Endothelial cell of umbilical vein (primary cell): Measurements from ENCODE around the gene GLTP. TPM values are rescaled to one million over a fixed set of nuclear protein-coding genes. Genes with fewer than 3 reads are reported as not detected.

Experiments
- BruUV-seq: library from RNA; stranded (reverse); fragments of 400-500 nt; replicated peaks from 2 replicates; lab custom pipeline; 2021; lab: Mats Ljungman, UMichigan
- CTCF ChIA-PET: fragments of 300-600, 350-600 bp; sonication (Branson Sonifier 250); formaldehyde crosslinking; loops from one replicate; lab custom pipeline; 2021; ENCODE audit warnings: antibody characterized with exemption, inconsistent platforms; lab: Charles Lee
- POLR2A ChIA-PET: fragments of 300-600, 350-600 bp; sonication (Branson Sonifier 250); formaldehyde crosslinking; loops from one replicate; lab custom pipeline; 2021; ENCODE audit warnings: antibody characterized with exemption, inconsistent platforms; lab: Charles Lee
- DNase-seq: peaks from one replicate; pipeline ENCODE4 v3.0.0-alpha.2; 2011; ENCODE audit warnings: low read depth, low spot score
- FAIRE-seq: peaks from 2 replicates; lab custom pipeline; 2011; peaks lifted over from hg19 to GRCh38; lab: Jason Lieb, UNC
- H2AFZ ChIP-seq: 2 replicates; pipeline ENCODE4 v1.6.0; 2012; ENCODE audit warnings: low read depth, low read length, control low read depth, inconsistent platforms
- H3K27ac ChIP-seq: 2 replicates; pipeline ENCODE4 v1.5.1; 2011; ENCODE audit warnings: low read depth, mild to moderate bottlenecking, control low read depth, low read length, moderate library complexity; ENCODE audit not compliant: insufficient read depth
- H3K27me3 ChIP-seq, 2 experiments: 2 replicates each; pipeline versions ENCODE4 v1.6.0 to v1.6.1; 2011; ENCODE audit warnings: low read length in 2 of 2, mixed read lengths in 1 of 2; ENCODE audit not compliant: control insufficient read depth in 2 of 2, insufficient read depth in 2 of 2
- H3K36me3 ChIP-seq, 2 experiments: 2 replicates in 1 of 2; 3 replicates in 1 of 2; pipeline ENCODE4 v1.5.1; 2011; ENCODE audit warnings: low read length in 2 of 2, mild to moderate bottlenecking in 1 of 2, moderate library complexity in 1 of 2; ENCODE audit not compliant: control insufficient read depth in 2 of 2, insufficient read depth in 2 of 2; ENCODE audit errors: extremely low read depth in 1 of 2
- H3K4me1 ChIP-seq: 3 replicates; pipeline ENCODE4 v1.5.1; 2011; ENCODE audit warnings: mild to moderate bottlenecking, low read length; ENCODE audit not compliant: control insufficient read depth, insufficient read depth; ENCODE audit errors: extremely low read depth
- H3K4me2 ChIP-seq: 2 replicates; pipeline ENCODE4 v1.6.1; 2011; ENCODE audit warnings: low read length, control low read depth, mixed read lengths; ENCODE audit not compliant: insufficient read depth
- H3K4me3 ChIP-seq, 3 experiments: fragments of 200-600 bp in 1 of 3; sonication (generic), shearing (Covaris generic) in 1 of 3; replicated peaks in 1 of 3; 2 replicates each; pipeline ENCODE4 v1.5.1; 2011 to 2016; ENCODE audit warnings: control low read depth in 3 of 3, low read length in 3 of 3, mild to moderate bottlenecking in 2 of 3, inconsistent platforms in 1 of 3, low read depth in 1 of 3, moderate library complexity in 1 of 3; ENCODE audit not compliant: insufficient read depth in 1 of 3
- H3K79me2 ChIP-seq: 2 replicates; pipeline ENCODE4 v1.6.0; 2012; ENCODE audit warnings: low read length, inconsistent platforms; ENCODE audit not compliant: control insufficient read depth, insufficient read depth
- H3K9ac ChIP-seq: replicated peaks from 2 replicates; pipeline ENCODE3; 2011; ENCODE audit warnings: low read length, control low read depth; ENCODE audit not compliant: insufficient read depth; ENCODE audit errors: extremely low read depth
- H3K9me1 ChIP-seq: replicated peaks from 3 replicates; pipeline ENCODE4 v1.6.0; 2011; ENCODE audit warnings: mild to moderate bottlenecking, low read length; ENCODE audit not compliant: control insufficient read depth, insufficient read depth; ENCODE audit errors: extremely low read depth
- H3K9me3 ChIP-seq: replicated peaks from 2 replicates; pipeline ENCODE4 v1.5.1; 2012; ENCODE audit warnings: low read length, inconsistent platforms; ENCODE audit not compliant: control insufficient read depth, insufficient read depth
- H4K20me1 ChIP-seq: replicated peaks from 2 replicates; pipeline ENCODE3; 2011; ENCODE audit warnings: mild to moderate bottlenecking, low read length; ENCODE audit not compliant: control insufficient read depth, insufficient read depth; ENCODE audit errors: extremely low read depth
- EZH2 ChIP-seq: IDR thresholded peaks from 2 replicates; pipeline ENCODE4 v1.6.1; 2012; ENCODE audit warnings: borderline replicate concordance, low read depth, mild to moderate bottlenecking, moderate library complexity, low read length, inconsistent platforms; ENCODE audit not compliant: severe bottlenecking
- FOS ChIP-seq: IDR thresholded peaks from 2 replicates; pipeline ENCODE4 v1.6.1; 2011; ENCODE audit warnings: mild to moderate bottlenecking, low read length, moderate library complexity, borderline replicate concordance; ENCODE audit not compliant: insufficient read depth
- GATA2 ChIP-seq: IDR thresholded peaks from 2 replicates; pipeline ENCODE4 v1.7.0; 2011; ENCODE audit warnings: low read depth, mild to moderate bottlenecking, moderate library complexity, mixed read lengths, low read length; ENCODE audit not compliant: insufficient read length, insufficient read depth
- JUN ChIP-seq: IDR thresholded peaks from 2 replicates; pipeline ENCODE4 v1.6.1; 2011; ENCODE audit warnings: borderline replicate concordance, low read depth; ENCODE audit not compliant: insufficient read length, insufficient read depth
- MYC ChIP-seq: IDR thresholded peaks from one replicate; pipeline ENCODE4 v1.6.1; 2011; ENCODE audit warnings: mild to moderate bottlenecking, low read depth, low read length
- POLR2A ChIP-seq: IDR thresholded peaks from 2 replicates; pipeline ENCODE4 v1.6.1; 2012; ENCODE audit warnings: low read depth, mild to moderate bottlenecking, control low read depth, low read length
- POLR2AphosphoS5 ChIP-seq: IDR thresholded peaks from 2 replicates; pipeline ENCODE4 v1.6.1; 2012; ENCODE audit warnings: low read depth, mild to moderate bottlenecking, control low read depth, low read length, moderate library complexity; ENCODE audit not compliant: insufficient read depth
- dilution Hi-C: fragments of 300-500 bp; cut with MboI; formaldehyde crosslinking; loops from one replicate; pipeline ENCODE4 v1.15.0; 2019; ENCODE audit warnings: low sequenced_read_pairs; ENCODE audit not compliant: extremely low pct_ligation_motif_present
- intact Hi-C: fragments of 100-400 bp; cut with micrococcal nuclease; formaldehyde crosslinking; loops from one replicate; pipeline ENCODE4 v1.10.0; 2022
- polyA plus RNA-seq, 4 experiments: library from polyadenylated mRNA; depleted of rRNA in 3 of 4; stranded (reverse) in 3 of 4; unstranded in 1 of 4; fragments of >200 nt; gene quantifications; 2 replicates each; pipeline versions ENCODE4 v1.2.1 to v1.2.3, GENCODE V29; 2011 to 2012; ENCODE audit warnings: missing spikeins in 1 of 4
- total RNA-seq: library from RNA; stranded (reverse); gene quantifications from 2 replicates; pipeline ENCODE4 v1.2.3, GENCODE V29; 2021
- TF ChIP-seq, protein P1 (sequence below): IDR thresholded peaks from 2 replicates; pipeline ENCODE4 v1.6.1; 2011; ENCODE audit not compliant: insufficient read depth, insufficient read length
- TF ChIP-seq, protein P2 (sequence below), 2 donors: IDR thresholded peaks; 1 replicate in 1 of 2; 2 replicates in 1 of 2; pipeline ENCODE4 v1.5.1; 2011; ENCODE audit warnings: low read length in 2 of 2, mild to moderate bottlenecking in 2 of 2, moderate library complexity in 2 of 2, control low read depth in 1 of 2, inconsistent platforms in 1 of 2, low read depth in 1 of 2; ENCODE audit not compliant: insufficient read depth in 1 of 2; ENCODE audit errors: extremely low read depth in 1 of 2

The GLTP gene
- total and polyA plus RNA-seq, 2 donors (not counting 3 experiments of a cell fraction or from before 2014, with no cell fraction given): 21.5 to 46.6 TPM

DNA sequence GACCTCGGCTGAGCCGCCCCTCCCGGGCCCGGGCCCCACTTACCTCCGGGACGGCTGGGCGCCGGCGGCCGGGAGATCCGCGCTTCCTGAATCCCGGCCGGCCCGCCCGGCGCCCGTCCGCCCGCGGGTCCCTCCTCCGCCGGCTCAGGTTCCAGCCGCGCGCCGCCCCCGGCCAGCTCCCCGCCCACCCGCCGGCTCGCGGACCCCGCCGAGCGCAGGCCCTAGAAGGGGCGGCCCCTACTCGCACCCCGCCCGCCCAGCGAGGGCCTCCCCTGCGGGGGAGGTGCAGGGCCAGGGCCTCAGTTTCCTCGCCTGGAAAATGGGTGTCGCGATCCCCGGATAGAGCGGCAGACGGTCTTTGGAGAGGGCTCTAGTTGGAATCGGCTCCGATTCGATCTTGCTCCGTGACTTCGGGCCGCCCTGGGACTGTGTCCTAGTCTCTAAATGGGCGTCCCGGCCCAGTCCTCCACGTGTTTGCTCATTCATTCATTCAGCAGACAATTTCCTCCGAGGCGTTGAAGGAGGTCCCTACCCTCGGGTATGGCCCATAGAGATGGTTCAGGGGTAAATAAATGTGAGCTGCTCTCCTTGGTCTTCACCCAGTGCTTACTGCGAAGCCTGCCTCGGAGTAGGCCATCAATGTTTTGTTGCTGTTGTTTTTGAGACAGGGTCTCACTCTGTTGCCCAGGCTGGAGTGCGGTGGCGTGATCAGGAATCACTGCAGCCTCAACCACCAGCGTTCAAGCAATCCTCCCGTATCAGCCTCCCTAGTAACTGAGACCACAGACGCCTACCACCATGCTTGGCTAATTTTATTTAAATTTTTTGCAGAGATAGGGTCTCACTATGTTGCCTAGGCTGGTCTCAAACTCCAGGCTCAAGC, 46.8 kb downstream of the GLTP start, which contains the start of gene TRPV4:
Gene TRPV4, minus strand, starts transcription at position 92 of the 883 bp plus-strand sequence. CDS start 18,602 bp downstream, outside the sequence.
- H3K27me3 ChIP-seq: no peaks in the 10 kb centered on the region
- H3K4me1 ChIP-seq: peaks cover 24% of the 10 kb centered on the region
- ChIA-PET CTCF (interaction anchor here (0.7 to 5.8 kb wide), 5 partner anchors 12 to 314 kb away, joined by 3 to 52 read pairs (median 4); no protein-coding TSS in a partner anchor), POLR2A (interaction anchor here (0.6 kb wide), 2 partner anchors 54 to 191 kb away, joined by 3 to 8 read pairs; no protein-coding TSS in a partner anchor)
- TF ChIP-seq GATA2 (no peak), JUN (no peak), EZH2 (no peak), MYC (no peak), POLR2A (peak; percentile 70), FOS (no peak), POLR2AphosphoS5 (peak; percentile 58)
- TF ChIP-seq, protein P1, sequence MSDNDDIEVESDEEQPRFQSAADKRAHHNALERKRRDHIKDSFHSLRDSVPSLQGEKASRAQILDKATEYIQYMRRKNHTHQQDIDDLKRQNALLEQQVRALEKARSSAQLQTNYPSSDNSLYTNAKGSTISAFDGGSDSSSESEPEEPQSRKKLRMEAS: no peak
- TF ChIP-seq, protein P2, sequence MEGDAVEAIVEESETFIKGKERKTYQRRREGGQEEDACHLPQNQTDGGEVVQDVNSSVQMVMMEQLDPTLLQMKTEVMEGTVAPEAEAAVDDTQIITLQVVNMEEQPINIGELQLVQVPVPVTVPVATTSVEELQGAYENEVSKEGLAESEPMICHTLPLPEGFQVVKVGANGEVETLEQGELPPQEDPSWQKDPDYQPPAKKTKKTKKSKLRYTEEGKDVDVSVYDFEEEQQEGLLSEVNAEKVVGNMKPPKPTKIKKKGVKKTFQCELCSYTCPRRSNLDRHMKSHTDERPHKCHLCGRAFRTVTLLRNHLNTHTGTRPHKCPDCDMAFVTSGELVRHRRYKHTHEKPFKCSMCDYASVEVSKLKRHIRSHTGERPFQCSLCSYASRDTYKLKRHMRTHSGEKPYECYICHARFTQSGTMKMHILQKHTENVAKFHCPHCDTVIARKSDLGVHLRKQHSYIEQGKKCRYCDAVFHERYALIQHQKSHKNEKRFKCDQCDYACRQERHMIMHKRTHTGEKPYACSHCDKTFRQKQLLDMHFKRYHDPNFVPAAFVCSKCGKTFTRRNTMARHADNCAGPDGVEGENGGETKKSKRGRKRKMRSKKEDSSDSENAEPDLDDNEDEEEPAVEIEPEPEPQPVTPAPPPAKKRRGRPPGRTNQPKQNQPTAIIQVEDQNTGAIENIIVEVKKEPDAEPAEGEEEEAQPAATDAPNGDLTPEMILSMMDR (IDR thresholded peaks at IDR 0.05; ENCODE audit: extremely low read depth in 1 of 2, insufficient read depth in 1 of 2, low read depth in 1 of 2, low read length in 2 of 2): no peak
- DNase-seq (peak; percentile 64), FAIRE-seq (peak; percentile 15)
- no TSS peak for BruUV-seq
- intact Hi-C loops: loop anchor here (2.0 kb wide), 1 partner anchor 119 kb away; no protein-coding TSS in a partner anchor
- H3K79me2 ChIP-seq: no peaks in the 10 kb centered on the region
- peak within 1 kb of the TSS; percentile 50 to 63 (median 58) for H3K4me3 ChIP-seq
- H3K36me3 ChIP-seq: no peaks in the 10 kb centered on the region
- dilution Hi-C loops: no loop called here
- no peaks in the 10 kb centered on the region for H4K20me1 ChIP-seq
- H3K4me2 ChIP-seq: peak within 1 kb of the TSS; percentile 45
- H3K9ac ChIP-seq: peak within 1 kb of the TSS; percentile 66
- H3K9me3 ChIP-seq: no peaks in the 10 kb centered on the region
- H2AFZ ChIP-seq: peak within 1 kb of the TSS; percentile 89
- H3K27ac ChIP-seq: peak within 1 kb of the TSS; percentile 27
- H3K9me1 ChIP-seq: no peaks in the 10 kb centered on the region
